HG02678 (cell line): ENCODE measurements around the gene DMRT3.
A peak's percentile ranks its signal among the peaks of the same experiment; 100 is the strongest.
"Not testable (repeated sequence)": the region's sequence is repeated elsewhere in the genome, so short reads cannot be mapped to it uniquely, and the experiment has no call there.

ENCODE experiments used
- ATAC-seq: cut with Tn5 transposase; IDR thresholded peaks from one replicate; pipeline ENCODE4 v1.9.1; 2021; ENCODE audit warnings: mild to moderate bottlenecking, moderate library complexity; ENCODE audit not compliant: unreplicated experiment

DMRT3 gene

DNA sequence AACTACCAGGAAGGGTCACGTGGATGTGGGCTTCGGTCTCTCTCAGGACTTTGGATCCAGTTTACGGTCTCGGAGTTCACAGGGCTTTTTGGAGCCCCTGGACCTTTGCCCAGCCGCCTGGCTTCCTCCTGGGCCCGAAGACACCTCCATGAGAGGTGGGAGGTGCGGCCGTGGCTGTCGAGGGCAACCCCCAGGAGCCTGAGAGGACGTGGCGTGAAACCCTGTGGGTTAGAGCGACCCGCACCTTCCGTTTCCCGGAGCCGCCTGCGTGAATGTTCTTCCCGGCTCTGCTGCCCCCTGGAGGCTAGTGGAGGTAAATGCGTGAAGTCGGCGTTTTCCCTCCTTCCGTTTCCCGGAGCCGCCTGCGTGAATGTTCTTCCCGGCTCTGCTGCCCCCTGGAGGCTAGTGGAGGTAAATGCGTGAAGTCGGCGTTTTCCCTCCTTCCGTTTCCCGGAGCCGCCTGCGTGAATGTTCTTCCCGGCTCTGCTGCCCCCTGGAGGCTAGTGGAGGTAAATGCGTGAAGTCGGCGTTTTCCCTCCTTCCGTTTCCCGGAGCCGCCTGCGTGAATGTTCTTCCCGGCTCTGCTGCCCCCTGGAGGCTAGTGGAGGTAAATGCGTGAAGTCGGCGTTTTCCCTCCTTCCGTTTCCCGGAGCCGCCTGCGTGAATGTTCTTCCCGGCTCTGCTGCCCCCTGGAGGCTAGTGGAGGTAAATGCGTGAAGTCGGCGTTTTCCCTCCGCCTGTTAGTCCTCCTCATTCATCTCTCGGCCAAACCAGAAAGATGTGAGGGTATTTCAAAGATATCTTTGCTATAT, 22.1 kb downstream of the DMRT3 start:
- not testable (repeated sequence) for ATAC-seq

- no peak for ATAC-seq
Observed at GRCh38 chr9:1001838-1002237, 25.4 kb downstream of the DMRT3 start.

- no peak for ATAC-seq
Observed at GRCh38 chr9:1002678-1003077, 26.2 kb downstream of the DMRT3 start.

DNA sequence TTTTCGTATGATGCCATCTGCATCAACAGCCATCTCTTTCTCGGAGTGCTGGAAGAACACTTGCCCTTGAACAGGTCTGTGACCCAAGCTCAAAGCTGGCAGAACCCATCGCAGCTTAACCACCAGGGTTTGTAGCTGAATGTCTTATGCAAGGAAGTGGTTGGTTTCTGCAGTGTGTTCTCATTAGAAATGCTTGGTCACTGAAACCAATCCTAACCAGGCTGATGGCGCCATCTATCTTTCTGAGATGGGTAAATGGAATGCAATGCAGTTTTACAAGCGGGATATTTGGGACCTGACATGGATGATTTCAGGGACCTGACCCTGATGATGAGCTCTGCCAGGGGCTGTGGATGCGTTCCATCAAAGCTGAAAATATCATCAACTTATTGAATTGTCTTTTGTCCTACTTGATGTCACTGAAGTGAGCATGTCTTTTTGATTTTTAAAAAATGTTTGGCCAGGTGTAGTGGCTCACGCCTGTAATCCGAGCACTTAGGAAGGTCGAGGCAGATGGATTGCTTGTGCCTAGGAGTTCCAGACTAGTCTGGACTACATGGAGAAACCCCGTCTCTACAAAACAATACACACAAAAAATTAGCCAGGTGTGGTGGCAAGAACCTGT, 28.7 kb downstream of the DMRT3 start:
- peak; percentile 58 for ATAC-seq

- ATAC-seq, result no peak
Observed at GRCh38 chr9:1007312-1007711, 30.9 kb downstream of the DMRT3 start.

DNA sequence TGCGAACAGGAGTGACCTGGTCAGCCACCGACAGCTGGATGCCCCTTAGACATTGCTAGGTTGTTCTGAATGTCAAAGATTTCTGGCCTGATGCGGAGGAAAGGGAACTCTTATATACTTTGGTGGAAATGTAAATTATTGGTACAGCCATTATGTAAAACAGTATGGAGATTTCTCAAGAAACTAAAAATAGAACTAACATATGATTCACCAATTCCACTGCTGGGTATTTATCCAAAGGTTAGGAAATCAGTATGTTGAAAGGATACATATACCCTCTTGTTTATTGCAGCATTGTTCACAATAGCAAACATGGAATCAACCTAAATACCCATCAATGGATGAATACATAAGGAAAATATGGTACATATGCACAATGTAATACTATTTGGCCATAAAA, 31.8 kb downstream of the DMRT3 start:
- ATAC-seq, result no peak

- peak; percentile 96 for ATAC-seq
Observed at GRCh38 chr9:1009101-1009707, 32.7 kb downstream of the DMRT3 start.

DNA sequence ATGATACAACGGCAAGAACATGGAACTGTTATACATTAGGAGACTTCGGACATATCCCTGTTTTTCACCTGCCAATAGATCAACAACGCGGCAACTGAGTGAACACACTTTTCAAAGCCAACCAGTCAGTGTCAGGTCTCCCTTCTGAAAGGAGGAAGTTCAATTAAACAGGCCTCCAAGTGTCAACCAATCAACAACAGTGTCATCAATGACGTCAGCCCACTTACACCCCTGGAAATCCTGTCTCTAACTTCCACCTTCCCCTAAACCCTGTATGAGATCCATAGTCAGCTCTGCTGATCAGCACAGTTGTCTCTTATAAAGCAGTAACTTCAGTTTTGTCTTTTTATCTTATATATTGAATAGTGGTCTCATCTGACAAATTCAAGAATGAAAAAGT, 36.6 kb downstream of the DMRT3 start:
- no peak for ATAC-seq

GRCh38 chr9:1014225-1014624, 37.8 kb downstream of the DMRT3 start:
- ATAC-seq, result no peak

GRCh38 chr9:1014640-1015039, 38.2 kb downstream of the DMRT3 start:
- ATAC-seq, result no peak

DNA sequence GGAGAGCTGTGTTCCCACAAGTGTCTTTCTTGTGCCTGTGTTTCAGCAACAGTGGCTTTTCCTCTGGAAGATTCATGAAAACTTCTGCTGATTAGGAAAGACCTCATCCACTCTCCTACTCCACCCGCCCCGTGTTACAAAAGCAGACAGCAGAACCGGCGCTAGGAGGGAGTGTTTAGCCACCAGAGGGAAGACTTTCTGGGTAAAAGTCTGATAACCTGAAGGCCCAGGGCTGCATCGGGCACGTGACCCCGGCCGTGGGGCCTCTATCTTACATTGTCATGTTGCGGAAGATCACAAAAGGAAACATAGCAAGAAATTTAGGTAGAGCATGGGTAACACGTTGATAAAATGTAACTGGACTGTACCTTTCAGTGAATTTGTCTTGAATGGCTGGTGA, 41.7 kb downstream of the DMRT3 start:
- no peak for ATAC-seq

DNA sequence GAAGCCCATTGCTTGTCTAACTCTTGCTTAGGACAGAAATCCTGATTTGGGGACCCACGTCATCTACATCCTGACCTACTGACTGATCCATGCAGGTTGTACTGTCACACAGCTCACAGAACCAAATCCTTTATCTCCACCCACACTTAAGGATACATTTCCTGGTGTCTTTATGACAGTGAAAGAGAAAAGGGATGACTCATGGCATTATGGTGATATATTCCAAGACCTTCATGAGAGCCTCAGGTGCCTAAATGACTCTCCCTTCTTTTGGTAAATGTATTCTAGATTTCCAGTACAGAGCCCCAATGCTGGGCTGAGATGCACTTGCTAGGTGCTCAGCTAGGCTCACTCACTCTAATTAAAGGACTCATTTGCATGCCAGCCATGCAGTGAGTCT, 47.7 kb downstream of the DMRT3 start:
- no peak for ATAC-seq

DNA sequence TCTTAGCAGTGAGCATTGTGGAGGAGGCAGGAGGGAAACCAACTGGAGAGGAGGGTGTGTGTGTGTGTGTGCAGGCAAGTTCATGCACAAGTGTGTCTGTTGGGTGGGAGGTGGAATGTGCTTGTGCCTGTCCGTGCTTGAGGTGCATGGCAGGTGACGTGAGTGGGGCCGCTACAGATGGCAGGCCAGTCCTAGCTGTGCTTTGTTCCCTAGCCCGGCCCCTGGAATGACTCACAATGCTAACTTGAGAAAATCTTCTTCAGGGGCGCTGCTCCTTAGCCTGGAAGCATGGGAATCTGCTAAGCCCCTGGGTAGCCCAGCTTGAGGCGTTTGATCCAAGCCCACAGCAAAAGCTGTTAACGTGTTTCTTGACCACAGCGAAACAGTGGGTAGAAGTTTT, 48.7 kb downstream of the DMRT3 start:
- ATAC-seq, result no peak

DNA sequence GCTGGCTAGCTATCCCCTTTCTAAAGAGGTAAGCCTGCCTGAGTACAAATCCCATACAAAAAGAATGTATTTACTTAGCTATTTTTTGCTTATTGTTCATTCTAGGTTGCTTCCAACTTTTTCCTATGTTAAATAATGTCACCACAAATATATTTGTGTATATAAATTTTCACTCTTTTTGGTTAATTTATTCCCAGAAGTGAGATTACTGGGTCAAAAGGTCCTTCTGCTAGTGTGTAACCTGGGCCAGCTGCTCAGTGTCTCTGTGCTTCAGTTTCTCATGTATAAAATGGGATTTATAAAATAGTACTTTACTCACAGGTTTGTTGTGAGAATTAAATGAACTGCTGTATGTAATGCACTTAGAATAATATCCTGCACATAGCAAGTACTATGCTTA, 49.8 kb downstream of the DMRT3 start:
- no peak for ATAC-seq

- no peak for ATAC-seq
Observed at GRCh38 chr9:1028501-1029190, 52.2 kb downstream of the DMRT3 start.

- no peak for ATAC-seq
Observed at GRCh38 chr9:1031951-1032601, 55.6 kb downstream of the DMRT3 start.

GRCh38 chr9:1034271-1034670, 57.8 kb downstream of the DMRT3 start:
- no peak for ATAC-seq

- ATAC-seq, result no peak
Observed at GRCh38 chr9:1039589-1039988, 63.1 kb downstream of the DMRT3 start.
